Right ventricle myocardium superior (tissue), 1 donor: ENCODE data around the gene TMEM176B. TPM values are rescaled to one million over a fixed set of nuclear protein-coding genes. Genes with fewer than 3 reads are reported as not detected.

Experiments used
- ATAC-seq: fragments of 200-7000 bp; cut with Tn5 transposase; one replicate; pipeline ENCODE4 v1.9.1; 2020; ENCODE audit warnings: mild to moderate bottlenecking; ENCODE audit not compliant: poor library complexity
- DNase-seq: peaks from one replicate; pipeline ENCODE4 v3.0.0-alpha.2; 2020
- intact Hi-C: fragments of 100-400 bp; cut with DNase I; formaldehyde crosslinking; loops from one replicate; pipeline ENCODE4 v1.11.2; 2022
- long read RNA-seq: library from polyadenylated mRNA; unstranded; transcript quantifications from one replicate; pipeline ENCODE4 v2.0.0, GENCODE V29; 2021
- total RNA-seq: library from RNA; stranded (reverse); fragmentation: NEBNext Ultra II Directional; extraction: Animal tissue kit (Norgen Biotek cat#: 25700); gene quantifications from one replicate; pipeline ENCODE4 v1.2.1, GENCODE V29; 2021
- donor health status: DM: no; HTN: yes; CAD: no; lungs with severe emphysema.

The TMEM176B gene
- total RNA-seq, result 33.4 TPM
- long read RNA-seq, transcript TMEM176B-201 (7 exons, 1,129 nt), result major isoform, 30 of 41 reads
- long read RNA-seq, partial matches to known transcripts, result 3 of 41 reads
- long read RNA-seq, other reads (novel, unspliced or antisense), result 3 of 41 reads

- DNase-seq, result peak; percentile 80
- intact Hi-C loops, result no loop called here
- ATAC-seq, result peak; percentile 86
Observed at GRCh38 chr7:150799741-150800580, at the start of gene TMEM176B. TSS of gene TMEM176B (minus strand) at chr7:150800364. CDS start at chr7:150796569, 3,795 bp downstream.

GRCh38 chr7:150849204-150849775, 49.1 kb upstream of the TMEM176B start:
- intact Hi-C loops, result no loop called here
- DNase-seq (no peak), ATAC-seq (no peak)

GRCh38 chr7:150848561-150849115, 48.5 kb upstream of the TMEM176B start:
- ATAC-seq (no peak), DNase-seq (no peak)
- intact Hi-C loops, result no loop called here

GRCh38 chr7:150848111-150848510, 47.9 kb upstream of the TMEM176B start:
- ATAC-seq (no peak), DNase-seq (no peak)

GRCh38 chr7:150847536-150847935, 47.4 kb upstream of the TMEM176B start:
- ATAC-seq (no peak), DNase-seq (no peak)
- intact Hi-C loops, result no loop called here

More at GRCh38 chr7:150848111-150848510, 47.9 kb upstream of the TMEM176B start:
- intact Hi-C loops, result no loop called here

- ATAC-seq (peak; percentile 11), DNase-seq (no peak)
- intact Hi-C loops, result no loop called here
Observed at GRCh38 chr7:150846291-150847115, 46.3 kb upstream of the TMEM176B start.

- peak; percentile 95 for ATAC-seq
- intact Hi-C loops, result no loop called here
- DNase-seq, result peak; percentile 77
Observed at GRCh38 chr7:150845421-150845861, 45.3 kb upstream of the TMEM176B start.

GRCh38 chr7:150842716-150843115, 42.6 kb upstream of the TMEM176B start:
- ATAC-seq (no peak), DNase-seq (no peak)
- intact Hi-C loops, result no loop called here

GRCh38 chr7:150842018-150842417, 41.9 kb upstream of the TMEM176B start:
- ATAC-seq, result no peak
- intact Hi-C loops, result no loop called here

GRCh38 chr7:150838965-150839650, 38.9 kb upstream of the TMEM176B start:
- ATAC-seq (no peak), DNase-seq (no peak)
- intact Hi-C loops, result no loop called here

More at GRCh38 chr7:150842018-150842417, 41.9 kb upstream of the TMEM176B start:
- DNase-seq, result no peak

- intact Hi-C loops, result no loop called here
- ATAC-seq, result no peak
Observed at GRCh38 chr7:150835702-150836280, 35.6 kb upstream of the TMEM176B start.

GRCh38 chr7:150835019-150835418, 34.9 kb upstream of the TMEM176B start:
- DNase-seq (no peak), ATAC-seq (no peak)
- intact Hi-C loops, result no loop called here

More at GRCh38 chr7:150835702-150836280, 35.6 kb upstream of the TMEM176B start:
- no peak for DNase-seq

GRCh38 chr7:150831851-150832250, 31.7 kb upstream of the TMEM176B start:
- intact Hi-C loops, result no loop called here
- DNase-seq (no peak), ATAC-seq (no peak)

GRCh38 chr7:150830937-150831336, 30.8 kb upstream of the TMEM176B start:
- ATAC-seq (peak; percentile 21), DNase-seq (no peak)
- intact Hi-C loops, result no loop called here

GRCh38 chr7:150829426-150829825, 29.3 kb upstream of the TMEM176B start:
- ATAC-seq (no peak), DNase-seq (no peak)
- intact Hi-C loops, result no loop called here

- no peak for DNase-seq
- intact Hi-C loops, result no loop called here
- no peak for ATAC-seq
Observed at GRCh38 chr7:150828384-150828783, 28.2 kb upstream of the TMEM176B start.

- DNase-seq (peak; percentile 68), ATAC-seq (peak; percentile 87)
- intact Hi-C loops, result no loop called here
Observed at GRCh38 chr7:150826061-150826849, 26.1 kb upstream of the TMEM176B start.
